ENCODE results near the gene HM13. TPM values are rescaled to one million over a fixed set of nuclear protein-coding genes. Genes with fewer than 3 reads are reported as not detected.
A peak's percentile ranks its signal among the peaks of the same experiment; 100 is the strongest.

Gene HM13
- total and polyA plus RNA-seq, 9 of the 15 experiments (the other 6 are each of a cell fraction or from before 2014, with no cell fraction given): 7.7 to 136 (median 74.5) TPM

DNA sequence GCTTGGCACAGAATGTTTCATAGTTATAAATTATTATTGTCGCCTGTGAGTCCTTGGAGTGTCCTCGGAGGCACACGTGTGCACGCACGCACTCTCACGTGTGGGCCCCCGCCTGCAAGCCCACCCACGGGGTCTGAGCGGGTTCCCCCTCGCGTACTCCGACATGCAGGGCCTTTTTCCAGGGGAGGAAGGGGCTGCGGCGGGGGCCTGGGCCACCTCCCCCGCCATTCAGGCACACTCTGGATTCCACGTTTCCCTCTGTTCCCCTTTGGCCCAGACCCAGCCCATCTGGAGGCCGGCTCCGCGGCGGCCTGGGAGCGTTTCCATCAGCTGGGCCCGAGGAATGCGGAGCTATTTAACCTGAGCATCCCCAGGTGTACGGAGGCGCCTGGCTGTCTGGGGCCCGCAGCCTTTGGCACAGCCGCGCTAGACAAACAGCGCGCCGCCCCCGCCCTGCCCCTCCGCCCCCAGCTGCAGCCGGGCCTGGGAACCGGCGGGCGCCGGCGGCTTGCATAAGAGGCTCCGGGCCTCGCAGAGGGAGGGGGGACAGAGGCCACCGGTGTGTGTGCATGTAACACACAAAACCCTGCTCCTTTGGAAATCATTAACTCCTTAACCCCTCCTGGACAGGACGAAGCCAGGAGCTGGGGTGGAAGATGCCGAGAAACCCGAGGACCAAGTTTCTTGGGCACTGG is 94.2 kb downstream of the HM13 start (continued):
- TF ChIP-seq, protein P1, sequence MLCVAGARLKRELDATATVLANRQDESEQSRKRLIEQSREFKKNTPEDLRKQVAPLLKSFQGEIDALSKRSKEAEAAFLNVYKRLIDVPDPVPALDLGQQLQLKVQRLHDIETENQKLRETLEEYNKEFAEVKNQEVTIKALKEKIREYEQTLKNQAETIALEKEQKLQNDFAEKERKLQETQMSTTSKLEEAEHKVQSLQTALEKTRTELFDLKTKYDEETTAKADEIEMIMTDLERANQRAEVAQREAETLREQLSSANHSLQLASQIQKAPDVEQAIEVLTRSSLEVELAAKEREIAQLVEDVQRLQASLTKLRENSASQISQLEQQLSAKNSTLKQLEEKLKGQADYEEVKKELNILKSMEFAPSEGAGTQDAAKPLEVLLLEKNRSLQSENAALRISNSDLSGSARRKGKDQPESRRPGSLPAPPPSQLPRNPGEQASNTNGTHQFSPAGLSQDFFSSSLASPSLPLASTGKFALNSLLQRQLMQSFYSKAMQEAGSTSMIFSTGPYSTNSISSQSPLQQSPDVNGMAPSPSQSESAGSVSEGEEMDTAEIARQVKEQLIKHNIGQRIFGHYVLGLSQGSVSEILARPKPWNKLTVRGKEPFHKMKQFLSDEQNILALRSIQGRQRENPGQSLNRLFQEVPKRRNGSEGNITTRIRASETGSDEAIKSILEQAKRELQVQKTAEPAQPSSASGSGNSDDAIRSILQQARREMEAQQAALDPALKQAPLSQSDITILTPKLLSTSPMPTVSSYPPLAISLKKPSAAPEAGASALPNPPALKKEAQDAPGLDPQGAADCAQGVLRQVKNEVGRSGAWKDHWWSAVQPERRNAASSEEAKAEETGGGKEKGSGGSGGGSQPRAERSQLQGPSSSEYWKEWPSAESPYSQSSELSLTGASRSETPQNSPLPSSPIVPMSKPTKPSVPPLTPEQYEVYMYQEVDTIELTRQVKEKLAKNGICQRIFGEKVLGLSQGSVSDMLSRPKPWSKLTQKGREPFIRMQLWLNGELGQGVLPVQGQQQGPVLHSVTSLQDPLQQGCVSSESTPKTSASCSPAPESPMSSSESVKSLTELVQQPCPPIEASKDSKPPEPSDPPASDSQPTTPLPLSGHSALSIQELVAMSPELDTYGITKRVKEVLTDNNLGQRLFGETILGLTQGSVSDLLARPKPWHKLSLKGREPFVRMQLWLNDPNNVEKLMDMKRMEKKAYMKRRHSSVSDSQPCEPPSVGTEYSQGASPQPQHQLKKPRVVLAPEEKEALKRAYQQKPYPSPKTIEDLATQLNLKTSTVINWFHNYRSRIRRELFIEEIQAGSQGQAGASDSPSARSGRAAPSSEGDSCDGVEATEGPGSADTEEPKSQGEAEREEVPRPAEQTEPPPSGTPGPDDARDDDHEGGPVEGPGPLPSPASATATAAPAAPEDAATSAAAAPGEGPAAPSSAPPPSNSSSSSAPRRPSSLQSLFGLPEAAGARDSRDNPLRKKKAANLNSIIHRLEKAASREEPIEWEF (CRISPR knock-in tag; IDR thresholded peaks at IDR 0.05): no peak
- 0 out of 2 replicates have a peak, but pooled peaks have one; percentile 25 for TF ChIP-seq DMBX1 (CRISPR knock-in tag; IDR thresholded peaks at IDR 0.05; ENCODE audit: borderline replicate concordance)
- no peak for TF ChIP-seq ZNF699 (CRISPR knock-in tag; IDR thresholded peaks at IDR 0.05; ENCODE audit: insufficient replicate concordance)
- TF ChIP-seq, protein P2, sequence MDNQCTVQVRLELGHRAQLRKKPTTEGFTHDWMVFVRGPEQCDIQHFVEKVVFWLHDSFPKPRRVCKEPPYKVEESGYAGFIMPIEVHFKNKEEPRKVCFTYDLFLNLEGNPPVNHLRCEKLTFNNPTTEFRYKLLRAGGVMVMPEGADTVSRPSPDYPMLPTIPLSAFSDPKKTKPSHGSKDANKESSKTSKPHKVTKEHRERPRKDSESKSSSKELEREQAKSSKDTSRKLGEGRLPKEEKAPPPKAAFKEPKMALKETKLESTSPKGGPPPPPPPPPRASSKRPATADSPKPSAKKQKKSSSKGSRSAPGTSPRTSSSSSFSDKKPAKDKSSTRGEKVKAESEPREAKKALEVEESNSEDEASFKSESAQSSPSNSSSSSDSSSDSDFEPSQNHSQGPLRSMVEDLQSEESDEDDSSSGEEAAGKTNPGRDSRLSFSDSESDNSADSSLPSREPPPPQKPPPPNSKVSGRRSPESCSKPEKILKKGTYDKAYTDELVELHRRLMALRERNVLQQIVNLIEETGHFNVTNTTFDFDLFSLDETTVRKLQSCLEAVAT (IDR thresholded peaks at IDR 0.05): no peak
- TF ChIP-seq, protein P3, sequence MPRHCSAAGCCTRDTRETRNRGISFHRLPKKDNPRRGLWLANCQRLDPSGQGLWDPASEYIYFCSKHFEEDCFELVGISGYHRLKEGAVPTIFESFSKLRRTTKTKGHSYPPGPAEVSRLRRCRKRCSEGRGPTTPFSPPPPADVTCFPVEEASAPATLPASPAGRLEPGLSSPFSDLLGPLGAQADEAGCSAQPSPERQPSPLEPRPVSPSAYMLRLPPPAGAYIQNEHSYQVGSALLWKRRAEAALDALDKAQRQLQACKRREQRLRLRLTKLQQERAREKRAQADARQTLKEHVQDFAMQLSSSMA (CRISPR knock-in tag; IDR thresholded peaks at IDR 0.05): no peak
- no peak for TF ChIP-seq ZNF316 (IDR thresholded peaks at IDR 0.05)
- TF ChIP-seq, protein P4, sequence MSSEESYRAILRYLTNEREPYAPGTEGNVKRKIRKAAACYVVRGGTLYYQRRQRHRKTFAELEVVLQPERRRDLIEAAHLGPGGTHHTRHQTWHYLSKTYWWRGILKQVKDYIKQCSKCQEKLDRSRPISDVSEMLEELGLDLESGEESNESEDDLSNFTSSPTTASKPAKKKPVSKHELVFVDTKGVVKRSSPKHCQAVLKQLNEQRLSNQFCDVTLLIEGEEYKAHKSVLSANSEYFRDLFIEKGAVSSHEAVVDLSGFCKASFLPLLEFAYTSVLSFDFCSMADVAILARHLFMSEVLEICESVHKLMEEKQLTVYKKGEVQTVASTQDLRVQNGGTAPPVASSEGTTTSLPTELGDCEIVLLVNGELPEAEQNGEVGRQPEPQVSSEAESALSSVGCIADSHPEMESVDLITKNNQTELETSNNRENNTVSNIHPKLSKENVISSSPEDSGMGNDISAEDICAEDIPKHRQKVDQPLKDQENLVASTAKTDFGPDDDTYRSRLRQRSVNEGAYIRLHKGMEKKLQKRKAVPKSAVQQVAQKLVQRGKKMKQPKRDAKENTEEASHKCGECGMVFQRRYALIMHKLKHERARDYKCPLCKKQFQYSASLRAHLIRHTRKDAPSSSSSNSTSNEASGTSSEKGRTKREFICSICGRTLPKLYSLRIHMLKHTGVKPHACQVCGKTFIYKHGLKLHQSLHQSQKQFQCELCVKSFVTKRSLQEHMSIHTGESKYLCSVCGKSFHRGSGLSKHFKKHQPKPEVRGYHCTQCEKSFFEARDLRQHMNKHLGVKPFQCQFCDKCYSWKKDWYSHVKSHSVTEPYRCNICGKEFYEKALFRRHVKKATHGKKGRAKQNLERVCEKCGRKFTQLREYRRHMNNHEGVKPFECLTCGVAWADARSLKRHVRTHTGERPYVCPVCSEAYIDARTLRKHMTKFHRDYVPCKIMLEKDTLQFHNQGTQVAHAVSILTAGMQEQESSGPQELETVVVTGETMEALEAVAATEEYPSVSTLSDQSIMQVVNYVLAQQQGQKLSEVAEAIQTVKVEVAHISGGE (CRISPR knock-in tag; IDR thresholded peaks at IDR 0.05): peak in 1 of 3 experiments; percentile 32; a peak in 1 of 6 replicates
- no peak for TF ChIP-seq MEF2D (tag; conservative IDR thresholded peaks at IDR 0.05; ENCODE audit: low read depth)
- TF ChIP-seq PTRF (tag; IDR thresholded peaks at IDR 0.05): no peak
- TF ChIP-seq CBX2 (IDR thresholded peaks at IDR 0.05; ENCODE audit: insufficient read depth, low read length, poor library complexity, severe bottlenecking): no peak
- TF ChIP-seq SNIP1 (IDR thresholded peaks at IDR 0.05; ENCODE audit: low read depth): no peak
- peak; percentile 68; the same call in 1 of the 2 replicates for TF ChIP-seq ZFX (CRISPR knock-in tag; IDR thresholded peaks at IDR 0.05)
- no peak for TF ChIP-seq FUS (optimal IDR thresholded peaks at IDR 0.05; ENCODE audit: low read depth, low read length)
- no peak for TF ChIP-seq ZNF184 (CRISPR knock-in tag; IDR thresholded peaks at IDR 0.05)
